ENCODE results near the gene CHRM1.

- TF ChIP-seq, protein P1, sequence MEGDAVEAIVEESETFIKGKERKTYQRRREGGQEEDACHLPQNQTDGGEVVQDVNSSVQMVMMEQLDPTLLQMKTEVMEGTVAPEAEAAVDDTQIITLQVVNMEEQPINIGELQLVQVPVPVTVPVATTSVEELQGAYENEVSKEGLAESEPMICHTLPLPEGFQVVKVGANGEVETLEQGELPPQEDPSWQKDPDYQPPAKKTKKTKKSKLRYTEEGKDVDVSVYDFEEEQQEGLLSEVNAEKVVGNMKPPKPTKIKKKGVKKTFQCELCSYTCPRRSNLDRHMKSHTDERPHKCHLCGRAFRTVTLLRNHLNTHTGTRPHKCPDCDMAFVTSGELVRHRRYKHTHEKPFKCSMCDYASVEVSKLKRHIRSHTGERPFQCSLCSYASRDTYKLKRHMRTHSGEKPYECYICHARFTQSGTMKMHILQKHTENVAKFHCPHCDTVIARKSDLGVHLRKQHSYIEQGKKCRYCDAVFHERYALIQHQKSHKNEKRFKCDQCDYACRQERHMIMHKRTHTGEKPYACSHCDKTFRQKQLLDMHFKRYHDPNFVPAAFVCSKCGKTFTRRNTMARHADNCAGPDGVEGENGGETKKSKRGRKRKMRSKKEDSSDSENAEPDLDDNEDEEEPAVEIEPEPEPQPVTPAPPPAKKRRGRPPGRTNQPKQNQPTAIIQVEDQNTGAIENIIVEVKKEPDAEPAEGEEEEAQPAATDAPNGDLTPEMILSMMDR (IDR thresholded peaks at IDR 0.05): no peak
- TF ChIP-seq EZH2 (IDR thresholded peaks at IDR 0.05): no peak
- no peak for TF ChIP-seq EZH2phosphoT487 (IDR thresholded peaks at IDR 0.05)
Measured at GRCh38 chr11:62965574-62965973, 44.4 kb upstream of the CHRM1 start.

Measured in neural progenitor cell (in vitro differentiated cells).